MCF 10A (cell line): Measurements from ENCODE around the gene INF2. TPM values are rescaled to one million over a fixed set of nuclear protein-coding genes. Genes with fewer than 3 reads are reported as not detected.

ENCODE experiments used
- BruUV-seq: library from RNA; stranded (reverse); fragments of 400-500 nt; replicated peaks from 2 replicates; lab custom pipeline; 2021; lab: Mats Ljungman, UMichigan
- CTCF ChIA-PET: fragments of 300-600 bp; sonication (Branson Sonifier 250); formaldehyde crosslinking; extraction: SDS; loops from one replicate; lab custom pipeline; 2021; ENCODE audit warnings: antibody characterized with exemption, inconsistent platforms; lab: Yijun Ruan, JAX
- POLR2A ChIA-PET: fragments of 300-600, 350-650 bp; sonication (Branson Sonifier 250); formaldehyde crosslinking; extraction: SDS; loops from one replicate; lab custom pipeline; 2020; ENCODE audit warnings: antibody characterized with exemption, inconsistent platforms; lab: Yijun Ruan, JAX
- DNase-seq: peaks from one replicate; pipeline ENCODE4 v3.0.0-alpha.2; 2018; ENCODE audit not compliant: unreplicated experiment
- H3K27ac Mint-ChIP-seq: one replicate; pipeline ENCODE4 v1.8.0; 2022; ENCODE audit warnings: mild to moderate bottlenecking, low read depth, mixed read lengths; ENCODE audit not compliant: unreplicated experiment
- H3K27me3 Mint-ChIP-seq: one replicate; pipeline ENCODE4 v1.8.0; 2022; ENCODE audit warnings: mixed read lengths; ENCODE audit not compliant: insufficient read depth, unreplicated experiment
- H3K36me3 Mint-ChIP-seq: one replicate; pipeline ENCODE4 v1.8.0; 2022; ENCODE audit warnings: mild to moderate bottlenecking, moderate library complexity, mixed read lengths; ENCODE audit not compliant: insufficient read depth, unreplicated experiment
- H3K4me1 Mint-ChIP-seq: one replicate; pipeline ENCODE4 v1.8.0; 2022; ENCODE audit warnings: mixed read lengths; ENCODE audit not compliant: insufficient read depth, unreplicated experiment
- H3K4me3 Mint-ChIP-seq: one replicate; pipeline ENCODE4 v1.8.0; 2022; ENCODE audit warnings: mild to moderate bottlenecking, moderate library complexity, mixed read lengths; ENCODE audit not compliant: unreplicated experiment
- H3K9me3 Mint-ChIP-seq: one replicate; pipeline ENCODE4 v1.8.0; 2022; ENCODE audit warnings: mixed read lengths; ENCODE audit not compliant: unreplicated experiment
- intact Hi-C: fragments of 100-400 bp; cut with micrococcal nuclease; formaldehyde crosslinking; loops from 2 replicates; pipeline ENCODE4 v1.14.1; 2022
- total RNA-seq: library from RNA; stranded (reverse); gene quantifications from 2 replicates; pipeline ENCODE4 v1.2.3, GENCODE V29; 2022
- TF ChIP-seq, protein P1 (sequence below): fragments of 200-600 bp; IDR thresholded peaks from one replicate; pipeline ENCODE4 v1.8.0; 2022; ENCODE audit warnings: antibody characterized with exemption, mild to moderate bottlenecking; ENCODE audit not compliant: unreplicated experiment

Gene INF2
- total RNA-seq, 1 experiment from 2014 or later, result 102 TPM

DNA sequence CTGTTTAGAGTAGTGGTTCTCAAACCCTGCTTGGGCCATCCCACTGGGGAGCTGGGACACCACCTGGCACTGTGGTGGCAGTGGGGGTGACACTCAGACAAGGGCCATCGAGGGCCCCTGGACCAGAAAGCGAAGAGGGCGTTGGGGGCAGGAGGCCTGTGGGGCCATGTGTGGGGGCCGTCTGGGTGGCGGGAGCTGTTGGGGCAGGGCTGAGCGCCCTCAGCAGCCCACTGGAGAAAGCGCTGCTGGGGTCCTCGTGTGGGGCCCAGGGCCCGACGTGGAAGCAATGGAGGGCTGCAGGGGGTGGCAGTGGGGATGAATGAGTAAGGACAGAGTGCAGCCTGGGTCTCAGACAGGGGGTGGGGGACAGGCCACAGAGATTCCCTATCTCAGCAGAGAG lies 28.7 kb downstream of the INF2 start:
- ChIA-PET POLR2A (no interaction called here), CTCF (no interaction called here)
- no peak overlapping the region for H3K27ac Mint-ChIP-seq
- intact Hi-C loops, result no loop called here
- H3K4me3 Mint-ChIP-seq, result no peak overlapping the region
- DNase-seq, result no peak
- TF ChIP-seq, protein P1, sequence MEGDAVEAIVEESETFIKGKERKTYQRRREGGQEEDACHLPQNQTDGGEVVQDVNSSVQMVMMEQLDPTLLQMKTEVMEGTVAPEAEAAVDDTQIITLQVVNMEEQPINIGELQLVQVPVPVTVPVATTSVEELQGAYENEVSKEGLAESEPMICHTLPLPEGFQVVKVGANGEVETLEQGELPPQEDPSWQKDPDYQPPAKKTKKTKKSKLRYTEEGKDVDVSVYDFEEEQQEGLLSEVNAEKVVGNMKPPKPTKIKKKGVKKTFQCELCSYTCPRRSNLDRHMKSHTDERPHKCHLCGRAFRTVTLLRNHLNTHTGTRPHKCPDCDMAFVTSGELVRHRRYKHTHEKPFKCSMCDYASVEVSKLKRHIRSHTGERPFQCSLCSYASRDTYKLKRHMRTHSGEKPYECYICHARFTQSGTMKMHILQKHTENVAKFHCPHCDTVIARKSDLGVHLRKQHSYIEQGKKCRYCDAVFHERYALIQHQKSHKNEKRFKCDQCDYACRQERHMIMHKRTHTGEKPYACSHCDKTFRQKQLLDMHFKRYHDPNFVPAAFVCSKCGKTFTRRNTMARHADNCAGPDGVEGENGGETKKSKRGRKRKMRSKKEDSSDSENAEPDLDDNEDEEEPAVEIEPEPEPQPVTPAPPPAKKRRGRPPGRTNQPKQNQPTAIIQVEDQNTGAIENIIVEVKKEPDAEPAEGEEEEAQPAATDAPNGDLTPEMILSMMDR, result no peak
- no peaks in the 10 kb centered on the region for H3K9me3 Mint-ChIP-seq
- H3K27me3 Mint-ChIP-seq, result no peaks in the 10 kb centered on the region
- peaks cover 32% of the 10 kb centered on the region for H3K36me3 Mint-ChIP-seq
- no peaks in the 10 kb centered on the region for H3K4me1 Mint-ChIP-seq
- BruUV-seq, result no TSS peak

DNA sequence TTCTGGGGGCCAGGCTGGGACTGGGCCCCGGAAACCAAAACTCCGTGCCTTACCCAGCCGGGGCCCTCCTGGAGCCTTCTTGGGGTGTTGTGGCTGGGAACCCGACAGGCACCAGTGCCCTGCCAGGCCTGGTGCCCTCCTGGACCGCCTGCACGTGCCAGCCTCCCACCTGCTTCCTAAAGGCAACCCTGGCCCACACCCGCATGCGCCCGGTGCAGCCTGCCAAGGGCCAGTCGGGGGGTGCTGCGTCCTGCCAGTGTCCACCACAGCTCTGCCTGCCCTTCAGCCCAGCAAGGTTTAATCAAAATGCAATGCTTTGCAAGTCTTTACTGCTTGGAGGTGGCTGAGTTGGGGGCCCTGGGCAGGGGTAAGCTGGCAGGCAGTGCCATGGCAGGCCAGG lies 29.5 kb downstream of the INF2 start:
- Mint-ChIP-seq H3K4me3 (no peak overlapping the region), H3K36me3 (peaks cover 25% of the 10 kb centered on the region), H3K27me3 (no peaks in the 10 kb centered on the region), H3K27ac (no peak overlapping the region), H3K4me1 (no peaks in the 10 kb centered on the region), H3K9me3 (no peaks in the 10 kb centered on the region)
- TF ChIP-seq, protein P1, result no peak
- ChIA-PET POLR2A (no interaction called here), CTCF (no interaction called here)
- intact Hi-C loops, result no loop called here
- BruUV-seq, result no TSS peak
- DNase-seq, result no peak

DNA sequence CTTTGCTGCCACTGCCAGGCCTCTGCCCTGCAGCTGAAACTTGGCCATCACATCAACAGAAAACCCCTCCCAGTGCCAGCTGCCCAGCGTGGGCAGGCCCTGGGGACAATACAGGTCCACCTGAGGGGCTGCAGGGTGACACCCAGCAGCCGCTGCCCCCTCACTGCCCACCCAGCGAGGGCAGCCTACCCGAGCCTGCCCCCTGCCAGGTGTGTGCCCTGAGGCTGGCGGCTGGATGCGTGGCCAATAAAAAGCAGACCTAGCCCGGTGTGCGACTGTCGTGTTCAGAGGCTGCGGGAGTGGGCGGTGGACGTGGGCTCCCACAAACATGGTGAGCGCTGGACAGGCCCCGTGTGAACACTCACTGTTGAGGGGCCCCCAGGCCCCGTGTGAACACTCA lies 29.9 kb downstream of the INF2 start:
- Mint-ChIP-seq H3K4me3 (no peak overlapping the region), H3K27me3 (no peaks in the 10 kb centered on the region), H3K4me1 (no peaks in the 10 kb centered on the region), H3K9me3 (no peaks in the 10 kb centered on the region), H3K27ac (no peak overlapping the region), H3K36me3 (peaks cover 21% of the 10 kb centered on the region)
- BruUV-seq, result no TSS peak
- intact Hi-C loops, result no loop called here
- DNase-seq, result no peak
- POLR2A ChIA-PET, result no interaction called here
- TF ChIP-seq, protein P1, result no peak
- CTCF ChIA-PET, result no interaction called here

DNA sequence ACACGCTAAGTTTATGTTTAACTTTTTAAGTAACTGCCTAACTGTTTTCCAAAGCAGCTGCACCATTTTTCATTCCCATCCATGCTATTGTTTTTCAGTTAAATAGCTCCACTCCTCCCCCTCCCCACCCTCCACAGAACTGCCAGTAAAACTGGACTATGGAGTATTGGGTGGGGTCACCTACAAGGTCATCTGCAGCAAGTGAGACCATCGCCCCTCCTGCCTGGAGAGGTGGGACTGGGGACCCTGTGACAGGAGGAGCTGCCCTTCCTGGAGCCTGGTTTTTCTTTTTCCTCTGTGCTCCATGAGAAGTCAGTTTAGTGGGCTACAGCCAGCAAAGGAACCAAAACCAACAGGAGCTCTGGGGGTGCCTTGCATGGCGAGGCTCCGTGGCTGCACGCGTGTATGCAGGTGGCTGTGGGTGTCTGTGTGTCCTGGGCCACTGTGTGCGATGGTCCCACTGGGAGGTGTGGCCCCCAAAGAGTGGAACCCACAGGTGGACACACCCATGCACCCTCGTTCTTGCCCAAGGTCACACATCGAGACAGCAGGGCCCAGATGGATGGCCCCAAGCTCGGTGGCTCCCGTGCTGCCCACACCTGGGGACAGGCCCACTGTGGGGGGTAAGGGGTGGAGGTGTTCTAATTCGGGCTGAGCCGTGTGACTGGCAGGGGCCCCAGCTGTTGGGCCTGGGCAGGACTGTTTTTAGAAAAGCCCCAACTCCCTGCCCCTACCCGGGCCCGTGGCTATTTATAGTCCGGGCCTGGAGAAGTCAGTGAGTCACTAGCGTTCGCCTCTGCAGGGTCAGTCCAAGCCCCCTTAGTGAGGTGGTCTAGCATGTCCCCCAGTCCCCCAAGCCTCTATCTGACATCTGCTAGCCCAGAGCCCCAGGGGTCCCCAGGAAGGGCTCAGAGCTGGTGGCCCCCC lies 32.4 kb downstream of the INF2 start:
- no peaks in the 10 kb centered on the region for H3K4me1 Mint-ChIP-seq
- no TSS peak for BruUV-seq
- TF ChIP-seq, protein P1, result no peak
- ChIA-PET POLR2A (interaction anchor here (0.7 to 6.2 kb wide), 4 partner anchors 15 to 125 kb away, joined by 4 to 35 read pairs (median 7); partner anchors contain the start of gene SIVA1), CTCF (interaction anchor here (0.7 to 5.9 kb wide), 9 partner anchors 10 to 680 kb away, joined by 3 to 85 read pairs (median 7); partner anchors contain the start of gene SIVA1)
- no peak overlapping the region for H3K4me3 Mint-ChIP-seq
- no peaks in the 10 kb centered on the region for H3K9me3 Mint-ChIP-seq
- no peak for DNase-seq
- H3K27ac Mint-ChIP-seq, result no peak overlapping the region
- no peaks in the 10 kb centered on the region for H3K27me3 Mint-ChIP-seq
- H3K36me3 Mint-ChIP-seq, result peaks cover 10% of the 10 kb centered on the region
- intact Hi-C loops, result no loop called here
